Epithelial cell of proximal tubule (primary cell): ENCODE measurements around the gene RHBDL1. TPM values are rescaled to one million over a fixed set of nuclear protein-coding genes. Genes with fewer than 3 reads are reported as not detected.

ENCODE experiments used
- DNase-seq: peaks from one replicate; pipeline ENCODE4 v3.0.0-alpha.2; 2011; ENCODE audit warnings: low read depth
- H3K4me3 ChIP-seq: 2 replicates; pipeline ENCODE4 v1.5.1; 2011; ENCODE audit warnings: low read depth, mild to moderate bottlenecking, low read length
- CTCF ChIP-seq: conservative IDR thresholded peaks from 2 replicates; pipeline ENCODE4 v1.5.1; 2012; ENCODE audit warnings: low read depth, mild to moderate bottlenecking, low read length
- total RNA-seq: library from RNA; depleted of rRNA; stranded (reverse); fragments of >200 nt; gene quantifications from 2 replicates; pipeline ENCODE4 v1.2.3, GENCODE V29; 2015

The RHBDL1 gene
- total RNA-seq, 1 donor from 2014 or later = 1.2 TPM

GRCh38 chr16:638034-638543 lies 37.4 kb upstream of the RHBDL1 start:
- no peak overlapping the region for H3K4me3 ChIP-seq
- TF ChIP-seq CTCF = no peak
- DNase-seq = no peak

- DNase-seq = no peak
- H3K4me3 ChIP-seq = no peak overlapping the region
- no peak for TF ChIP-seq CTCF
Observed at GRCh38 chr16:638836-639235, 36.6 kb upstream of the RHBDL1 start.

- DNase-seq = no peak
- no peak for TF ChIP-seq CTCF
- peak overlapping the region; percentile 81 for H3K4me3 ChIP-seq
Observed at GRCh38 chr16:640614-641013, 34.9 kb upstream of the RHBDL1 start.

GRCh38 chr16:641326-642188 lies 33.9 kb upstream of the RHBDL1 start, which contains the start of gene MCRIP2:
Gene MCRIP2, plus strand, starts transcription at chr16:641828. Its CDS starts 164 bp downstream, at chr16:641992.
- no peak for TF ChIP-seq CTCF
- no peak for DNase-seq
- H3K4me3 ChIP-seq = peak within 1 kb of the TSS; percentile 81

- TF ChIP-seq CTCF = no peak
- DNase-seq = no peak
- H3K4me3 ChIP-seq = peak overlapping the region; percentile 81
Observed at GRCh38 chr16:642189-643049, 33.1 kb upstream of the RHBDL1 start.

GRCh38 chr16:643050-643368 lies 32.5 kb upstream of the RHBDL1 start:
- H3K4me3 ChIP-seq = peak overlapping the region; percentile 81
- no peak for TF ChIP-seq CTCF
- DNase-seq = no peak
